CD14-positive monocyte (primary cell): ENCODE results near the gene ST6GALNAC3. TPM values are rescaled to one million over a fixed set of nuclear protein-coding genes. Genes with fewer than 3 reads are reported as not detected.

Source experiments
- DNase-seq, 3 donors: peaks; one replicate each; pipeline ENCODE4 v3.0.0-alpha.2; 2011 to 2022
- H2AFZ ChIP-seq: 2 replicates; pipeline ENCODE4 v1.6.0; 2012; ENCODE audit warnings: mild to moderate bottlenecking, low read depth, low read length, inconsistent platforms; ENCODE audit not compliant: insufficient read depth, poor library complexity, severe bottlenecking
- H3K27ac ChIP-seq, 2 donors: 1 replicate in 1 of 2; 2 replicates in 1 of 2; pipeline ENCODE4 v1.5.1; 2012 to 2013; ENCODE audit warnings: low read length in 2 of 2, control low read depth in 1 of 2, inconsistent platforms in 1 of 2, low read depth in 1 of 2, mild to moderate bottlenecking in 1 of 2
- H3K27me3 ChIP-seq, 2 donors: one replicate each; pipeline versions ENCODE4 v1.6.0 to v1.6.1; 2011 to 2013; ENCODE audit warnings: low read length in 2 of 2; ENCODE audit not compliant: control insufficient read depth in 2 of 2, insufficient read depth in 2 of 2
- H3K36me3 ChIP-seq, 2 donors: replicated peaks in 1 of 2; 1 replicate in 1 of 2; 2 replicates in 1 of 2; pipeline versions ENCODE4 v1.5.1 to v1.6.1; 2012 to 2013; ENCODE audit warnings: low read length in 2 of 2, control low read depth in 1 of 2, inconsistent platforms in 1 of 2, mild to moderate bottlenecking in 1 of 2; ENCODE audit not compliant: insufficient read depth in 2 of 2, control insufficient read depth in 1 of 2
- H3K4me1 ChIP-seq, 2 donors: 1 replicate in 1 of 2; 2 replicates in 1 of 2; pipeline versions ENCODE4 v1.5.1 to v1.6.1; 2012 to 2013; ENCODE audit warnings: low read length in 2 of 2, control low read depth in 1 of 2, inconsistent platforms in 1 of 2, mild to moderate bottlenecking in 1 of 2, moderate library complexity in 1 of 2; ENCODE audit not compliant: insufficient read depth in 2 of 2, control insufficient read depth in 1 of 2
- H3K4me2 ChIP-seq: replicated peaks from 2 replicates; pipeline ENCODE3; 2012; ENCODE audit warnings: low read length, moderate library complexity, mild to moderate bottlenecking; ENCODE audit not compliant: poor library complexity, severe bottlenecking; ENCODE audit errors: extremely low read depth
- H3K4me3 ChIP-seq, 3 experiments: fragments of 200-600 bp in 1 of 3; sonication (generic) in 1 of 3; replicated peaks in 1 of 3; 1 replicate in 2 of 3; 2 replicates in 1 of 3; pipeline ENCODE4 v1.5.1; 2011 to 2013; ENCODE audit warnings: low read length in 3 of 3, mild to moderate bottlenecking in 3 of 3, control low read depth in 2 of 3, low read depth in 2 of 3, inconsistent platforms in 1 of 3, moderate library complexity in 1 of 3
- H3K79me2 ChIP-seq: 2 replicates; pipeline ENCODE4 v1.6.0; 2012; ENCODE audit warnings: mild to moderate bottlenecking, control low read depth, inconsistent platforms, low read length, moderate library complexity; ENCODE audit not compliant: insufficient read depth
- H3K9ac ChIP-seq: 2 replicates; pipeline ENCODE4 v1.6.0; 2017; ENCODE audit warnings: low read length, mild to moderate bottlenecking; ENCODE audit not compliant: insufficient read depth, poor library complexity, severe bottlenecking
- H3K9me3 ChIP-seq, 2 donors: replicated peaks in 1 of 2; 1 replicate in 1 of 2; 2 replicates in 1 of 2; pipeline versions ENCODE4 v1.5.1 to v1.6.1; 2012 to 2013; ENCODE audit warnings: low read length in 2 of 2, control low read depth in 1 of 2; ENCODE audit not compliant: control insufficient read depth in 1 of 2, insufficient read depth in 1 of 2
- H4K20me1 ChIP-seq: 2 replicates; pipeline ENCODE4 v1.6.0; 2012; ENCODE audit warnings: mild to moderate bottlenecking, low read length, control low read depth, moderate library complexity; ENCODE audit not compliant: insufficient read depth
- H3K27ac Mint-ChIP-seq, 7 donors: one replicate each; pipeline ENCODE4 v1.8.0; 2020; ENCODE audit warnings: mild to moderate bottlenecking in 7 of 7, mixed read lengths in 7 of 7, moderate library complexity in 6 of 7, inconsistent platforms in 2 of 7
- H3K27me3 Mint-ChIP-seq, 3 donors: one replicate each; pipeline ENCODE4 v1.8.0; 2021 to 2022; ENCODE audit warnings: low read depth in 3 of 3, mild to moderate bottlenecking in 3 of 3, mixed read lengths in 3 of 3, moderate library complexity in 3 of 3, inconsistent platforms in 1 of 3
- H3K36me3 Mint-ChIP-seq, 2 donors: one replicate each; pipeline ENCODE4 v1.8.0; 2020; ENCODE audit warnings: mixed read lengths in 2 of 2, inconsistent platforms in 1 of 2, mild to moderate bottlenecking in 1 of 2
- H3K4me1 Mint-ChIP-seq: one replicate; pipeline ENCODE4 v1.8.0; 2020; ENCODE audit warnings: mild to moderate bottlenecking, mixed read lengths
- H3K4me3 Mint-ChIP-seq, 2 donors: one replicate each; pipeline ENCODE4 v1.8.0; 2020; ENCODE audit warnings: mild to moderate bottlenecking in 2 of 2, mixed read lengths in 2 of 2, moderate library complexity in 1 of 2
- H3K9me3 Mint-ChIP-seq, 7 donors: one replicate each; pipeline ENCODE4 v1.8.0; 2020 to 2022; ENCODE audit warnings: mixed read lengths in 7 of 7, mild to moderate bottlenecking in 6 of 7, moderate library complexity in 6 of 7, inconsistent platforms in 2 of 7
- WGBS: methylation state at CpG from one replicate; pipeline ENCODE4 v1.1.5; 2013; ENCODE audit warnings: missing lambda C conversion rate; ENCODE audit not compliant: insufficient coverage; 5-methylcytosine and 5-hydroxymethylcytosine counted together
- intact Hi-C, 2 donors: fragments of 100-400 bp; cut with micrococcal nuclease; formaldehyde crosslinking; loops; one replicate each; pipeline versions ENCODE4 v1.15.0 to v1.15.1; 2023
- polyA plus RNA-seq, 3 donors: library from polyadenylated mRNA; depleted of rRNA in 1 of 3; unstranded in 2 of 3; stranded (reverse) in 1 of 3; fragments of 300-500 nt in 2 of 3; fragments of >200 nt in 1 of 3; fragmentation: Illumina TruSeq in 2 of 3; gene quantifications; 1 replicate in 2 of 3; 2 replicates in 1 of 3; pipeline ENCODE4 v1.2.3, GENCODE V29; 2012 to 2021
- TF ChIP-seq, protein P1 (sequence below): fragments of 200-600 bp; IDR thresholded peaks from one replicate; pipeline ENCODE4 v1.8.0; 2022; ENCODE audit warnings: antibody characterized with exemption, mild to moderate bottlenecking

Gene ST6GALNAC3
- polyA plus RNA-seq, 3 donors = 6.5 to 9.2 (median 7.6) TPM

DNA sequence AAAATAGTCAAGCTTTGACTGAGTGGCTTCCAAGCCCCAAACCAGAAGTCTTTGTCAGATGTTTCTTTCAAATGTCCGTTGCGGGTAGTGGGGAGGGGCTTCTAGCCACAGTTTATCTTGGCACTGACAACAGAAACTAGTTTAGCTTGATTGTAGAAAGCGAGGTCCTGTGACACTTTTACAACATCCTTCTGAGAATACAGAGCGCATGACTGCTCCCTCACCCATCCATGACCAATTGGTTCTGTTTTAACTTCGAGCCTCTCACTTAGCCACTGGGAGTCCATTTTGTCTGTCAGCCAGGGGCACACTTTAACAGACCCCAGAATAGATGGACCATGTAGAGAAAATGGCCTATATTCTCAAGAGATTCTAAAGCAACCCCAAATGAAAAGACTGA is 593.5 kb downstream of the ST6GALNAC3 start:
- no peaks in the 10 kb centered on the region for H3K36me3 Mint-ChIP-seq
- intact Hi-C loops = no loop called here
- Histone ChIP-seq H2AFZ (no peak overlapping the region), H3K4me2 (no peak overlapping the region), H3K36me3 (no peaks in the 10 kb centered on the region), H3K4me3 (no peak overlapping the region), H3K79me2 (no peaks in the 10 kb centered on the region), H3K27ac (no peak overlapping the region), H3K9ac (no peak overlapping the region), H3K27me3 (no peaks in the 10 kb centered on the region), H4K20me1 (no peaks in the 10 kb centered on the region), H3K9me3 (peaks cover 0 to 4% of the 10 kb centered on the region in 2 donors), H3K4me1 (no peaks in the 10 kb centered on the region)
- no peak for DNase-seq
- no peak overlapping the region for H3K27ac Mint-ChIP-seq
- no peaks in the 10 kb centered on the region for H3K4me1 Mint-ChIP-seq
- peaks cover 0 to 1% (median 0%) of the 10 kb centered on the region in 3 donors for H3K27me3 Mint-ChIP-seq
- no peak overlapping the region for H3K4me3 Mint-ChIP-seq
- peaks cover 2 to 14% (median 8%) of the 10 kb centered on the region in 7 donors for H3K9me3 Mint-ChIP-seq
- TF ChIP-seq, protein P1, sequence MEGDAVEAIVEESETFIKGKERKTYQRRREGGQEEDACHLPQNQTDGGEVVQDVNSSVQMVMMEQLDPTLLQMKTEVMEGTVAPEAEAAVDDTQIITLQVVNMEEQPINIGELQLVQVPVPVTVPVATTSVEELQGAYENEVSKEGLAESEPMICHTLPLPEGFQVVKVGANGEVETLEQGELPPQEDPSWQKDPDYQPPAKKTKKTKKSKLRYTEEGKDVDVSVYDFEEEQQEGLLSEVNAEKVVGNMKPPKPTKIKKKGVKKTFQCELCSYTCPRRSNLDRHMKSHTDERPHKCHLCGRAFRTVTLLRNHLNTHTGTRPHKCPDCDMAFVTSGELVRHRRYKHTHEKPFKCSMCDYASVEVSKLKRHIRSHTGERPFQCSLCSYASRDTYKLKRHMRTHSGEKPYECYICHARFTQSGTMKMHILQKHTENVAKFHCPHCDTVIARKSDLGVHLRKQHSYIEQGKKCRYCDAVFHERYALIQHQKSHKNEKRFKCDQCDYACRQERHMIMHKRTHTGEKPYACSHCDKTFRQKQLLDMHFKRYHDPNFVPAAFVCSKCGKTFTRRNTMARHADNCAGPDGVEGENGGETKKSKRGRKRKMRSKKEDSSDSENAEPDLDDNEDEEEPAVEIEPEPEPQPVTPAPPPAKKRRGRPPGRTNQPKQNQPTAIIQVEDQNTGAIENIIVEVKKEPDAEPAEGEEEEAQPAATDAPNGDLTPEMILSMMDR = no peak
- WGBS = 94% methylated on average over 3 of the region's 5 CpGs

DNA sequence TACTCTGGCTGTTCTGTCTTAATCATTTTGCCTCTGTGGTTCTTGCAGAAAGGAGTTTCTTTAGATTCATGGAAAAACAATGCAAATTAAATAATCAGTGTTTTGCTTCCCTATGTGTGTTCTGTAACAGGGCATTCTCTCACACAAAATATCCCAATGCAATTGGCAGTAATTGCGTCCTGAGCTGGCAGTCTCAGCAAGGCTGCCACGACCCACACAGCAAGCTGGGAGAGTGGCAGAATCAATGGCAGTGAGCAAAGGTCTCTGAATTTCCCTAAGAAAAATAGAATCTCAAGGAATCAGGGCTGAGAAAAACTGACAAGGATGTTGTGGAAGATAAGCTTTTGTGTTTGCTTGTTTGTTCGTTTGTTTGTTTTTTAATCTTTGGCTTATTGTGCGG is 594.6 kb downstream of the ST6GALNAC3 start:
- Histone ChIP-seq H3K27ac (no peak overlapping the region), H3K36me3 (no peaks in the 10 kb centered on the region), H3K27me3 (no peaks in the 10 kb centered on the region), H3K9me3 (peaks cover 0 to 7% of the 10 kb centered on the region in 2 donors), H2AFZ (no peak overlapping the region), H4K20me1 (no peaks in the 10 kb centered on the region), H3K4me3 (no peak overlapping the region), H3K9ac (no peak overlapping the region), H3K79me2 (no peaks in the 10 kb centered on the region), H3K4me1 (no peaks in the 10 kb centered on the region), H3K4me2 (no peak overlapping the region)
- 100% methylated on average over 1 of the region's 4 CpGs for WGBS
- Mint-ChIP-seq H3K4me3 (no peak overlapping the region), H3K27ac (no peak overlapping the region), H3K27me3 (peaks cover 0 to 1% (median 0%) of the 10 kb centered on the region in 3 donors), H3K4me1 (no peaks in the 10 kb centered on the region), H3K36me3 (no peaks in the 10 kb centered on the region), H3K9me3 (peaks cover 2 to 13% (median 6%) of the 10 kb centered on the region in 7 donors)
- TF ChIP-seq, protein P1 = no peak
- intact Hi-C loops = no loop called here
- DNase-seq = no peak
